HG03108 (cell line): ENCODE data around the gene RHOJ.
"Not testable (repeated sequence)": the region's sequence is repeated elsewhere in the genome, so short reads cannot be mapped to it uniquely, and the experiment has no call there.

ENCODE experiments used
- ATAC-seq: cut with Tn5 transposase; IDR thresholded peaks from one replicate; pipeline ENCODE4 v1.9.1; 2021; ENCODE audit warnings: moderate library complexity; ENCODE audit not compliant: unreplicated experiment

The RHOJ gene

DNA sequence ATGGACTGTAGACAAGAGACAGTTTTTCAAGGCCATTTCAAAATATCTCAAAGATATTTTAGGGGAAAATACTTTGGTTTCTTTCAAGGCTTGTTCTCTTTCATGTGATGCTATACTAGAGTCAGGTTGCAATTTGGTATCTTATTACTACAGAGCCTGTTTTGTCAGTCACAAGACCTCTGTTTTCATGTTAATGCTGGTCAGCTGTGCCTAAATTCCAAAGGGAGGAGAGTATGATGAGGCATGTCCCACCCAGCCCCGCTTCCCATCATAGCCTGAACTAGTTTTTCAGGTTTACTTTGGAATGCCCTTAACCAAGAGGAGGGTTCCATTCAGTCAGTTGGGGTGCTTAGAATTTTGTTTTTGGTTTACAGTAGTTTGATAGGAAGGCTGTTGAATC lies 61.9 kb downstream of the RHOJ start:
- no peak for ATAC-seq

DNA sequence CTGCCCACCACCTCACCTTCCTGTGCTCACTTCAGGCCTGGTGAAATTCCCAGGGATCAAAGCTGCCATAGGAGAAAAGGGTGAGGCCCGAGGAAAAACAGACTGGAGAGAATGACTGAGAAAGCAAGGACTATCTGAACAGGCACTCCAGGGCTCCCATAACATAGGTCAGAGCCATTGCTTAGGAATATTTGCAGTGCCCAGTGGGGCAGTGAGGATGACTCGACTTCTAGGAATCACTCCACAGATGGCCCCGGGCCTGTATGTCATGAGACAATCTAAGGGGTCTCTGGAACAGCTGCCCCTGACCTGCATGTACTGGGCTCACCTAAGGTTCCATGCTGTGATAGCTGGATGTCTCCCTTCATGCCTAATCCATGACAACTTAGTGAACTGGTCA lies 62.9 kb downstream of the RHOJ start:
- no peak for ATAC-seq

- ATAC-seq = no peak
Observed at GRCh38 chr14:63268771-63269170, 64.5 kb downstream of the RHOJ start.

- ATAC-seq = no peak
Observed at GRCh38 chr14:63269561-63270225, 65.5 kb downstream of the RHOJ start.

GRCh38 chr14:63273129-63273528 lies 68.9 kb downstream of the RHOJ start:
- no peak for ATAC-seq

- no peak for ATAC-seq
Observed at GRCh38 chr14:63273717-63274655, 69.7 kb downstream of the RHOJ start.

GRCh38 chr14:63275611-63276010 lies 71.4 kb downstream of the RHOJ start:
- no peak for ATAC-seq

DNA sequence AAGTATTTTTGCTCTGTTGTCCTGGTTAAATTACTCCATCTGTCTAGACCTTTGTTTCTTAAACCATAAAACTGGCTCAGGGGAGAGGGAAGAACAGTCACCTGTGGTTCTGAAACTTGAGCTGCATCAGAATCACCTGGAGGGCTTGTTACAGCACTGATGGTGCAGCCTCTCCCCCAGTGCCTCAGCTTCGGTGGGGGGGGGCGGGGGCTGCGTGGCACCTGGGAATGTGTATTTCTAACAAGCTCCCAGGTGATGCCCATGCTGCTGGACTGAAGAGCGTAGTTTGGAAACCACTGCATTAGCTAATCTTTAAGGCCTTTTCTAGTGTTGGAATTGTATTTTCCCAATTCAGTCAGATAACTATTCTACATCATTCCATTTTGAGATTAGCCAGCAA lies 71.8 kb downstream of the RHOJ start:
- no peak for ATAC-seq

GRCh38 chr14:63276492-63277342 lies 72.5 kb downstream of the RHOJ start:
- ATAC-seq = no peak

DNA sequence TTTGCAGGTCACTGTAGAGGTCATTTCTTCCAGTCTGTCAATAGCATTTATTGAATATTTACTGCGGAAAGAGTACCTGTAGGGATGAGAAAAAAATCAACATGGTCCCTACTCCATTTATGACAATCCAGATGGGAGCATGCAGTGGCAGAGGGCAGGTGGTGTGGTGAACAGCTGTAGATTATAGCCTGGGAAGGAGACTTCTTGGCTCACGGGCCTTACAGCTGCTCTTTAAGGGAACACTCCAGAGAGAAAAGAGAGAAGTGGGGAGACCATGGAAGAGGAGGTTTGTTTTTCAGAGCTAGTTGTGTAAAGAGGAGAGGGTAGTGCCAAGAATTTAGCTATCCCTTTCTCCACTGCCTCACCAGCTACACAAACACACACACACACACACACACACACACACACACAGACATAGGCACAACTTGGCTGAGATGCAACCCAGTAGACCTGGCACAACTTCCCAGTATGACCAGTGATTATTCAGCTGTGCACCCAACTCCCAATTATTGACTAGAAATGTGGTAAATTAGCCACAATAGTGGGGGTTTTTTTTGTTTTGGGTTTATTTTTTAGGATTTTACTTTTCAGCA lies 73.4 kb downstream of the RHOJ start:
- no peak for ATAC-seq

GRCh38 chr14:63279933-63280332 lies 75.7 kb downstream of the RHOJ start:
- ATAC-seq = not testable (repeated sequence)

DNA sequence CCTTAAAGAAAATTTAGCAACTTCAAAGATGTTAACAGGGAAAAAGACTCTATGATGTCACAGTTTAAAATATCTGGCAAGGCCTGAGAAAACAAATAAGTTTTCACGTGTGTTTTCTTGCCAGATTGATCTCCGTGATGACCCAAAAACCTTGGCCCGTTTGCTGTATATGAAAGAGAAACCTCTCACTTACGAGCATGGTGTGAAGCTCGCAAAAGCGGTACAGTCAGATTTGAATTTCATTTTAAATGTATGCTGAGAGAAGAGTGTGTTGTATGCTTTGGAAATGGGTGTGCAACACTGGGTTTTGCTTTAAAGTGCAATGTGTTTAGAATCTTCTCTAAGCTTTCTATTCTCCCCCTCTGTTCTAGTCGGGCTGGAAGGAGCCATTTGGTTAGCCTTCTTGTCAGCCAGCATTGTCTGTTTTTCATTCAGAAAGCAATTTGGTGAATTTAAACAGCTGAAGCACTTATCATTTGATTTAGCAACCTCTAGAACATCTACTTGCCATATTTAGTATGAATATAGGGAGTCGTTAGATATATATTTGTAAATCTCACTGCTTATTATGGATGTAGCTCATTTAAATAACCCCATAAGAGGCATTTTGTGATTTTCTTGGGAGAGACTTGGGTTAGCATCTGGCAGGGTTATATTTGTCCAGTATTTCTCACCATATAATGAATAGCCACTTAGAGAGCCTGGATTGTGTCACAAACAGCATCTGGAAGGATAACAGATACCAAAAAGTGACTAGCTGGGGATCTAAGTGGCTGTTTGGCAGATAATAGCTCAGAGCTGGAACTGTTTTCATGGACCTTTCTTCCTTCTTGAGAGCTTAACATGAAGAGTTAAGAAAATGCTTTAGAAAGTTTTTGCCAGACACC lies 79.0 kb downstream of the RHOJ start:
- ATAC-seq = no peak

GRCh38 chr14:63283884-63284248 lies 79.6 kb downstream of the RHOJ start:
- ATAC-seq = no peak

DNA sequence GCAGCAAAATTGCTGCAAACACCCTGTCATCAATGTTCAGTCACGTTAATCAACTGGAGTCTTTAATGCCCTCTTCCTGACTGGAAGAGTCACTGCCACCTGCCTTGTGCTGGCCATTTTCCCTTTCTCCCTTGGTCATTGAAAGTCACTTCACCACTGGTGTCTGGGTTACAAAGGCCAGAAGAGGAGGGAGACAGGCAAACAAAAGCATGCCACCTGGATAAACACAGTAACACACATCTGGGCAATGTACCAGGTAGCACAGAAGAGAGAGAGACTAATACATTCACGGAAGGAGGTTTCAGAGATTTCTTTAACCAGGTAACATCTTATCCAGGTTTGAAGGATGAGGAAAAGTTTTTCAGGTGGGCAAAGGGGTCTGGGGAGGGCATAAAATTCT lies 81.8 kb downstream of the RHOJ start:
- ATAC-seq = no peak

GRCh38 chr14:63287666-63288483 lies 83.6 kb downstream of the RHOJ start:
- ATAC-seq = no peak

GRCh38 chr14:63288853-63289252 lies 84.6 kb downstream of the RHOJ start:
- no peak for ATAC-seq

GRCh38 chr14:63290741-63291430 lies 86.6 kb downstream of the RHOJ start:
- no peak for ATAC-seq

GRCh38 chr14:63292805-63293204 lies 88.6 kb downstream of the RHOJ start:
- no peak for ATAC-seq
